ENCODE results near the gene IGSF8.
"Not testable (repeated sequence)": the region's sequence is repeated elsewhere in the genome, so short reads cannot be mapped to it uniquely, and the experiment has no call there.

- not testable (repeated sequence) for TF ChIP-seq CTCF, POLR2A (IDR thresholded peaks at IDR 0.05)
Measured at GRCh38 chr1:160126342-160126741, 27.9 kb upstream of the IGSF8 start.
